Astrocyte (in vitro differentiated cells and primary cell): ENCODE measurements around the gene STIM1. TPM values are rescaled to one million over a fixed set of nuclear protein-coding genes. Genes with fewer than 3 reads are reported as not detected.

Experiments
- DNase-seq: peaks from one replicate; pipeline ENCODE4 v3.0.0-alpha.2; 2010; ENCODE audit warnings: low read depth
- FAIRE-seq: peaks from 2 replicates; lab custom pipeline; 2011; peaks lifted over from hg19 to GRCh38; lab: Jason Lieb, UNC
- H2AFZ ChIP-seq: 2 replicates; pipeline ENCODE4 v1.6.0; 2012; ENCODE audit warnings: low read depth, low read length, inconsistent platforms
- H3K27ac ChIP-seq: 2 replicates; pipeline ENCODE4 v1.5.1; 2011; ENCODE audit warnings: low read depth, low read length, inconsistent platforms
- H3K27me3 ChIP-seq: 2 replicates; pipeline ENCODE4 v1.6.0; 2011; ENCODE audit warnings: low read length, inconsistent platforms; ENCODE audit not compliant: insufficient read depth
- H3K36me3 ChIP-seq: 2 replicates; pipeline ENCODE4 v1.5.1; 2011; ENCODE audit warnings: low read length, inconsistent platforms; ENCODE audit not compliant: insufficient read depth
- H3K4me1 ChIP-seq: 2 replicates; pipeline ENCODE4 v1.5.1; 2011; ENCODE audit warnings: low read length, inconsistent platforms; ENCODE audit not compliant: insufficient read depth
- H3K4me2 ChIP-seq: 2 replicates; pipeline ENCODE4 v1.6.0; 2012; ENCODE audit warnings: low read length, inconsistent platforms
- H3K4me3 ChIP-seq: 2 replicates; pipeline ENCODE4 v1.5.1; 2011; ENCODE audit warnings: low read depth, mild to moderate bottlenecking, low read length, inconsistent platforms; ENCODE audit not compliant: insufficient read depth
- H3K79me2 ChIP-seq: 2 replicates; pipeline ENCODE4 v1.6.0; 2012; ENCODE audit warnings: mild to moderate bottlenecking, low read length, inconsistent platforms; ENCODE audit not compliant: insufficient read depth
- H3K9ac ChIP-seq: 2 replicates; pipeline ENCODE4 v1.6.0; 2012; ENCODE audit warnings: mild to moderate bottlenecking, low read length, inconsistent platforms
- H3K9me3 ChIP-seq: 2 replicates; pipeline ENCODE4 v1.5.1; 2012; ENCODE audit warnings: low read depth, mild to moderate bottlenecking, low read length, inconsistent platforms; ENCODE audit not compliant: insufficient read depth
- H4K20me1 ChIP-seq: 2 replicates; pipeline ENCODE4 v1.6.0; 2012; ENCODE audit warnings: low read length, inconsistent platforms; ENCODE audit not compliant: insufficient read depth
- H3K27ac Mint-ChIP-seq: one replicate; pipeline ENCODE4 v1.8.0; 2021; ENCODE audit warnings: mild to moderate bottlenecking, mixed read lengths; ENCODE audit not compliant: unreplicated experiment
- H3K27me3 Mint-ChIP-seq: one replicate; pipeline ENCODE4 v1.8.0; 2021; ENCODE audit warnings: low read depth, mixed read lengths; ENCODE audit not compliant: unreplicated experiment
- H3K36me3 Mint-ChIP-seq: one replicate; pipeline ENCODE4 v1.8.0; 2021; ENCODE audit warnings: low read depth, mixed read lengths; ENCODE audit not compliant: unreplicated experiment
- H3K4me1 Mint-ChIP-seq: one replicate; pipeline ENCODE4 v1.8.0; 2021; ENCODE audit warnings: low read depth, mixed read lengths; ENCODE audit not compliant: unreplicated experiment
- H3K4me3 Mint-ChIP-seq: one replicate; pipeline ENCODE4 v1.8.0; 2021; ENCODE audit warnings: mild to moderate bottlenecking, moderate library complexity, mixed read lengths; ENCODE audit not compliant: unreplicated experiment
- H3K9me3 Mint-ChIP-seq: one replicate; pipeline ENCODE4 v1.8.0; 2021; ENCODE audit warnings: mild to moderate bottlenecking, mixed read lengths; ENCODE audit not compliant: unreplicated experiment
- CTCF ChIP-seq: IDR thresholded peaks from 2 replicates; pipeline ENCODE4 v1.5.1; 2011; ENCODE audit warnings: low read depth, mild to moderate bottlenecking, inconsistent platforms, low read length, moderate library complexity; ENCODE audit not compliant: insufficient read depth
- EZH2 ChIP-seq: IDR thresholded peaks from 2 replicates; pipeline ENCODE4 v1.6.1; 2012; ENCODE audit warnings: mild to moderate bottlenecking, low read length, inconsistent platforms; ENCODE audit not compliant: insufficient read depth
- total RNA-seq: library from RNA; stranded (reverse); gene quantifications from 2 replicates; pipeline ENCODE4 v1.2.1, GENCODE V29; 2021

STIM1 gene
- total RNA-seq, 1 donor from 2014 or later = 42.9 TPM

GRCh38 chr11:4103269-4103668 is 247.8 kb downstream of the STIM1 start:
- H3K27ac Mint-ChIP-seq = no peak overlapping the region
- Histone ChIP-seq H2AFZ (no peak overlapping the region), H4K20me1 (peaks cover 6% of the 10 kb centered on the region), H3K36me3 (peaks cover 25% of the 10 kb centered on the region), H3K9ac (no peak overlapping the region), H3K79me2 (peaks cover 59% of the 10 kb centered on the region), H3K4me2 (no peak overlapping the region), H3K4me1 (no peaks in the 10 kb centered on the region), H3K27me3 (no peaks in the 10 kb centered on the region), H3K9me3 (no peaks in the 10 kb centered on the region), H3K27ac (no peak overlapping the region), H3K4me3 (no peak overlapping the region)
- no peak for TF ChIP-seq CTCF
- TF ChIP-seq EZH2 = no peak
- H3K27me3 Mint-ChIP-seq = no peaks in the 10 kb centered on the region
- no peak for FAIRE-seq
- H3K9me3 Mint-ChIP-seq = peaks cover 2% of the 10 kb centered on the region
- no peaks in the 10 kb centered on the region for H3K4me1 Mint-ChIP-seq
- peaks cover 4% of the 10 kb centered on the region for H3K36me3 Mint-ChIP-seq
- H3K4me3 Mint-ChIP-seq = no peak overlapping the region
- no peak for DNase-seq

GRCh38 chr11:4105916-4106315 is 250.5 kb downstream of the STIM1 start:
- Histone ChIP-seq H3K4me2 (no peak overlapping the region), H3K27ac (no peak overlapping the region), H3K9me3 (no peaks in the 10 kb centered on the region), H4K20me1 (no peaks in the 10 kb centered on the region), H3K36me3 (peaks cover 30% of the 10 kb centered on the region), H3K4me1 (no peaks in the 10 kb centered on the region), H3K4me3 (no peak overlapping the region), H3K27me3 (no peaks in the 10 kb centered on the region), H3K79me2 (peaks cover 34% of the 10 kb centered on the region), H3K9ac (no peak overlapping the region), H2AFZ (no peak overlapping the region)
- Mint-ChIP-seq H3K4me3 (no peak overlapping the region), H3K36me3 (peaks cover 4% of the 10 kb centered on the region), H3K4me1 (no peaks in the 10 kb centered on the region), H3K9me3 (peaks cover 2% of the 10 kb centered on the region), H3K27ac (no peak overlapping the region), H3K27me3 (no peaks in the 10 kb centered on the region)
- TF ChIP-seq EZH2 (no peak), CTCF (no peak)
- DNase-seq (no peak), FAIRE-seq (no peak)

DNA sequence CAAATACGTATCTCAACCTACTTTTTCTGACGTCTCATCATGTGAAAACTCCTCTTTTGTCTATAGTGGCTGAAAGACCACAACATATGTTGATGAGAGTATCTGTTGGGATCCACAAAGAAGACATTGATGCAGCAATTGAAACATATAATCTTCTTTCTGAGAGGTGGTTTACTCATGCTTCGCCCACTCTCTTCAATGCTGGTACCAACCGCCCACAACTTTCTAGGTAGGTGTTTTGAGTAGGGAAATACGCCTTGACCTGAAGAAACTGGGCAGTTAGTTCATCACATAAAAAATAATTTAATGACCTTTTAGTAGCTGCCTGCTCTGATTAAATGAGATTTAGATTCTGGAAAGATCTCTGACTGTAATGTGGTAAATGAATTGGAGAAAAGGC is 256.4 kb downstream of the STIM1 start:
- DNase-seq (no peak), FAIRE-seq (no peak)
- Histone ChIP-seq H3K4me3 (no peak overlapping the region), H3K4me2 (no peak overlapping the region), H2AFZ (no peak overlapping the region), H3K9me3 (no peaks in the 10 kb centered on the region), H3K36me3 (peaks cover 22% of the 10 kb centered on the region), H3K79me2 (no peaks in the 10 kb centered on the region), H3K9ac (no peak overlapping the region), H4K20me1 (no peaks in the 10 kb centered on the region), H3K4me1 (no peaks in the 10 kb centered on the region), H3K27me3 (no peaks in the 10 kb centered on the region), H3K27ac (no peak overlapping the region)
- TF ChIP-seq CTCF = no peak
- TF ChIP-seq EZH2 = no peak
- H3K4me1 Mint-ChIP-seq = no peaks in the 10 kb centered on the region
- H3K4me3 Mint-ChIP-seq = no peak overlapping the region
- no peaks in the 10 kb centered on the region for H3K9me3 Mint-ChIP-seq
- H3K27me3 Mint-ChIP-seq = no peaks in the 10 kb centered on the region
- peaks cover 4% of the 10 kb centered on the region for H3K36me3 Mint-ChIP-seq
- no peak overlapping the region for H3K27ac Mint-ChIP-seq
